B cell (primary cell): ENCODE results near the gene PBXIP1. TPM values are rescaled to one million over a fixed set of nuclear protein-coding genes. Genes with fewer than 3 reads are reported as not detected.

ENCODE experiments used
- ATAC-seq: fragments of 200-7000 bp; cut with Tn5 transposase; one replicate; pipeline ENCODE4 v1.10.0; 2021; ENCODE audit warnings: low read depth, mild to moderate bottlenecking, moderate number of reproducible peaks, moderate library complexity
- CTCF ChIA-PET: fragments of 350-600 bp; sonication (Branson Sonifier 250); formaldehyde crosslinking; loops from one replicate; lab custom pipeline; 2021; ENCODE audit warnings: antibody characterized with exemption, inconsistent platforms; lab: Charles Lee
- POLR2A ChIA-PET: fragments of 350-600 bp; sonication (Branson Sonifier 250); formaldehyde crosslinking; loops from one replicate; lab custom pipeline; 2021; ENCODE audit warnings: antibody characterized with exemption; lab: Charles Lee
- DNase-seq: peaks from one replicate; pipeline ENCODE4 v3.0.0; 2013
- H2AFZ ChIP-seq: 2 replicates; pipeline ENCODE4 v1.6.1; 2012; ENCODE audit warnings: mild to moderate bottlenecking, low read depth, low read length; ENCODE audit not compliant: insufficient read depth, poor library complexity, severe bottlenecking
- H3K27ac ChIP-seq, 2 donors: 1 replicate in 1 of 2; 2 replicates in 1 of 2; pipeline ENCODE4 v1.5.1; 2012 to 2013; ENCODE audit warnings: low read length in 2 of 2, mild to moderate bottlenecking in 2 of 2, moderate library complexity in 1 of 2
- H3K27me3 ChIP-seq, 4 experiments: fragments of 200-600 bp in 1 of 4; sonication (generic) in 1 of 4; replicated peaks in 1 of 4; 1 replicate in 2 of 4; 2 replicates in 2 of 4; pipeline versions ENCODE4 v1.6.1 to v1.7.0; 2013 to 2016; ENCODE audit warnings: low read length in 3 of 4, mild to moderate bottlenecking in 2 of 4, mixed read lengths in 1 of 4, moderate library complexity in 1 of 4; ENCODE audit not compliant: insufficient read depth in 4 of 4, control insufficient read depth in 3 of 4; ENCODE audit errors: control extremely low read depth in 1 of 4
- H3K36me3 ChIP-seq, 2 experiments: replicated peaks in 1 of 2; 1 replicate in 1 of 2; 2 replicates in 1 of 2; pipeline versions ENCODE4 v1.6.1 to v1.7.1; 2013; ENCODE audit warnings: low read length in 1 of 2; ENCODE audit not compliant: insufficient read depth in 2 of 2, control insufficient read depth in 1 of 2; ENCODE audit errors: control extremely low read depth in 1 of 2, extremely low read depth in 1 of 2
- H3K4me1 ChIP-seq, 2 donors: fragments of 200-600 bp in 1 of 2; sonication (generic) in 1 of 2; 1 replicate in 1 of 2; 2 replicates in 1 of 2; pipeline versions ENCODE4 v1.5.1 to v1.6.1; 2013 to 2017; ENCODE audit warnings: low read length in 2 of 2; ENCODE audit not compliant: control insufficient read depth in 2 of 2, insufficient read depth in 2 of 2
- H3K4me2 ChIP-seq: replicated peaks from 2 replicates; pipeline ENCODE3; 2012; ENCODE audit warnings: mild to moderate bottlenecking, low read depth, low read length; ENCODE audit not compliant: poor library complexity, severe bottlenecking
- H3K4me3 ChIP-seq, 5 experiments: fragments of 200-600 bp in 1 of 5; sonication (generic) in 1 of 5; 1 replicate in 3 of 5; 2 replicates in 2 of 5; pipeline versions ENCODE4 v1.5.1 to v1.7.0; 2011 to 2016; ENCODE audit warnings: low read length in 4 of 5, mild to moderate bottlenecking in 4 of 5, low read depth in 2 of 5, control low read depth in 1 of 5, moderate library complexity in 1 of 5; ENCODE audit not compliant: insufficient read depth in 1 of 5; ENCODE audit errors: control extremely low read depth in 1 of 5, extremely low read depth in 1 of 5
- H3K79me2 ChIP-seq: fragments of 200-600 bp; sonication (generic); one replicate; pipeline ENCODE4 v1.6.0; 2016; ENCODE audit warnings: low read length; ENCODE audit not compliant: control insufficient read depth, insufficient read depth
- H3K9ac ChIP-seq: fragments of 200-600 bp; sonication (generic); 2 replicates; pipeline ENCODE4 v1.6.1; 2017; ENCODE audit warnings: mild to moderate bottlenecking, low read length, moderate library complexity
- H3K9me3 ChIP-seq, 3 donors: one replicate each; pipeline versions ENCODE4 v1.6.1 to v1.7.1; 2013; ENCODE audit warnings: low read length in 2 of 3; ENCODE audit not compliant: control insufficient read depth in 2 of 3, insufficient read depth in 1 of 3; ENCODE audit errors: control extremely low read depth in 1 of 3
- H4K20me1 ChIP-seq: 2 replicates; pipeline ENCODE4 v1.6.0; 2012; ENCODE audit warnings: mild to moderate bottlenecking, low read length; ENCODE audit not compliant: insufficient read depth, control insufficient read depth, poor library complexity, severe bottlenecking
- H3K27ac Mint-ChIP-seq: one replicate; pipeline ENCODE4 v1.8.0; 2021; ENCODE audit warnings: mixed read lengths
- H3K27me3 Mint-ChIP-seq: one replicate; pipeline ENCODE4 v1.8.0; 2021; ENCODE audit warnings: mixed read lengths
- H3K4me1 Mint-ChIP-seq: one replicate; pipeline ENCODE4 v1.8.0; 2021; ENCODE audit warnings: mixed read lengths
- H3K4me3 Mint-ChIP-seq: one replicate; pipeline ENCODE4 v1.8.0; 2021; ENCODE audit warnings: mixed read lengths
- H3K9me3 Mint-ChIP-seq: one replicate; pipeline ENCODE4 v1.8.0; 2022; ENCODE audit warnings: mixed read lengths; ENCODE audit not compliant: insufficient read depth
- EZH2 ChIP-seq: IDR thresholded peaks from 2 replicates; pipeline ENCODE4 v1.6.1; 2012; ENCODE audit warnings: borderline replicate concordance, low read depth, mild to moderate bottlenecking, moderate library complexity, low read length; ENCODE audit not compliant: insufficient read depth, poor library complexity, severe bottlenecking
- WGBS: methylation state at CpG from one replicate; pipeline ENCODE4 v1.1.5; 2013; ENCODE audit warnings: missing lambda C conversion rate; ENCODE audit not compliant: insufficient coverage; 5-methylcytosine and 5-hydroxymethylcytosine counted together
- intact Hi-C: fragments of 100-400 bp; cut with micrococcal nuclease; formaldehyde crosslinking; loops from one replicate; pipeline ENCODE4 v1.10.0; 2022
- polyA plus RNA-seq: library from polyadenylated mRNA; depleted of rRNA; stranded (reverse); fragments of >200 nt; gene quantifications from 2 replicates; pipeline ENCODE4 v1.2.3, GENCODE V29; 2012
- total RNA-seq, 2 donors: library from RNA; stranded (reverse); fragments of 120-200 nt in 1 of 2; gene quantifications; 1 replicate in 1 of 2; 2 replicates in 1 of 2; pipeline versions ENCODE4 v1.2.3 to v1.2.4, GENCODE V29; 2013 to 2022
- TF ChIP-seq, protein P1 (sequence below): fragments of 200-600 bp; IDR thresholded peaks from one replicate; pipeline ENCODE4 v1.8.0; 2022; ENCODE audit warnings: antibody characterized with exemption, mild to moderate bottlenecking

Gene PBXIP1
- total and polyA plus RNA-seq, 2 donors (not counting 1 experiment from before 2014, with no cell fraction given): 77.6 to 212 TPM

- Histone ChIP-seq H2AFZ (peak overlapping the region; percentile 82), H3K4me1 (peaks cover 22 to 40% of the 10 kb centered on the region in 2 donors), H3K9ac (peak overlapping the region; percentile 86), H3K27me3 (no peaks in the 10 kb centered on the region), H3K79me2 (peaks cover 61% of the 10 kb centered on the region), H3K36me3 (peaks cover 4 to 5% of the 10 kb centered on the region in 2 experiments), H3K4me2 (peak overlapping the region; percentile 86), H3K4me3 (peak overlapping the region; percentile 71 to 99 (median 90)), H4K20me1 (peaks cover 25% of the 10 kb centered on the region), H3K9me3 (no peaks in the 10 kb centered on the region), H3K27ac (peak overlapping the region; percentile 90 to 94)
- ATAC-seq (peak; percentile 2), DNase-seq (peak; percentile 77)
- no peak overlapping the region for H3K4me3 Mint-ChIP-seq
- no peak overlapping the region for H3K27ac Mint-ChIP-seq
- POLR2A ChIA-PET: interaction anchor here (1.2 to 3.8 kb wide), 6 partner anchors 14 to 40 kb away, joined by 3 to 32 read pairs (median 17); partner anchors contain the start of genes PBXIP1, PYGO2 and ZBTB7B
- H3K4me1 Mint-ChIP-seq: peaks cover 24% of the 10 kb centered on the region
- no peaks in the 10 kb centered on the region for H3K27me3 Mint-ChIP-seq
- TF ChIP-seq EZH2: no peak
- TF ChIP-seq, protein P1, sequence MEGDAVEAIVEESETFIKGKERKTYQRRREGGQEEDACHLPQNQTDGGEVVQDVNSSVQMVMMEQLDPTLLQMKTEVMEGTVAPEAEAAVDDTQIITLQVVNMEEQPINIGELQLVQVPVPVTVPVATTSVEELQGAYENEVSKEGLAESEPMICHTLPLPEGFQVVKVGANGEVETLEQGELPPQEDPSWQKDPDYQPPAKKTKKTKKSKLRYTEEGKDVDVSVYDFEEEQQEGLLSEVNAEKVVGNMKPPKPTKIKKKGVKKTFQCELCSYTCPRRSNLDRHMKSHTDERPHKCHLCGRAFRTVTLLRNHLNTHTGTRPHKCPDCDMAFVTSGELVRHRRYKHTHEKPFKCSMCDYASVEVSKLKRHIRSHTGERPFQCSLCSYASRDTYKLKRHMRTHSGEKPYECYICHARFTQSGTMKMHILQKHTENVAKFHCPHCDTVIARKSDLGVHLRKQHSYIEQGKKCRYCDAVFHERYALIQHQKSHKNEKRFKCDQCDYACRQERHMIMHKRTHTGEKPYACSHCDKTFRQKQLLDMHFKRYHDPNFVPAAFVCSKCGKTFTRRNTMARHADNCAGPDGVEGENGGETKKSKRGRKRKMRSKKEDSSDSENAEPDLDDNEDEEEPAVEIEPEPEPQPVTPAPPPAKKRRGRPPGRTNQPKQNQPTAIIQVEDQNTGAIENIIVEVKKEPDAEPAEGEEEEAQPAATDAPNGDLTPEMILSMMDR: no peak
- no peaks in the 10 kb centered on the region for H3K9me3 Mint-ChIP-seq
- intact Hi-C loops: loop anchor here (1.0 kb wide), 2 partner anchors 8 to 24 kb away; partner anchors contain the start of gene FLAD1
- CTCF ChIA-PET: interaction anchor here (0.7 to 8.7 kb wide), 8 partner anchors 12 to 101 kb away, joined by 3 to 110 read pairs (median 4); partner anchors contain the start of genes PBXIP1, PMVK and PYGO2
- WGBS: 0% methylated on average over 2 of the region's 24 CpGs
Observed at GRCh38 chr1:154975409-154976059, 19.6 kb upstream of the PBXIP1 start.
